HL-60 (cell line): ENCODE results near the gene HAL.

Experiments used
- DNase-seq, 2 experiments: peaks; one replicate each; pipeline ENCODE4 v3.0.0-alpha.2; 2010 to 2020; ENCODE audit warnings: low read depth in 1 of 2, low spot score in 1 of 2
- H3K27ac ChIP-seq: fragments of 250-450 bp; sonication (Bioruptor Pico); replicated peaks from 2 replicates; pipeline ENCODE4 v1.5.1; 2020; ENCODE audit warnings: mild to moderate bottlenecking, moderate library complexity
- H3K27me3 ChIP-seq: fragments of 250-450 bp; sonication (Bioruptor Pico); 2 replicates; pipeline ENCODE4 v1.5.1; 2021; ENCODE audit warnings: mild to moderate bottlenecking, moderate library complexity; ENCODE audit not compliant: insufficient read depth, poor library complexity, severe bottlenecking
- H3K4me3 ChIP-seq: replicated peaks from 2 replicates; pipeline ENCODE4 v1.5.1; 2011; ENCODE audit warnings: mild to moderate bottlenecking, control low read depth, low read length; ENCODE audit not compliant: insufficient read depth
- GABPA ChIP-seq: IDR thresholded peaks from 2 replicates; pipeline ENCODE4 v1.6.1; 2012; ENCODE audit warnings: low read depth
- POLR2AphosphoS5 ChIP-seq: IDR thresholded peaks from 2 replicates; pipeline ENCODE4 v1.6.1; 2012; ENCODE audit warnings: low read depth
- SPI1 ChIP-seq: IDR thresholded peaks from 2 replicates; pipeline ENCODE4 v1.6.1; 2012; ENCODE audit warnings: low read depth, mild to moderate bottlenecking, borderline replicate concordance
- TF ChIP-seq, protein P1 (sequence below): IDR thresholded peaks from one replicate; pipeline ENCODE4 v1.5.1; 2011; ENCODE audit warnings: low read length, control low read depth, inconsistent platforms; ENCODE audit not compliant: insufficient read depth
- TF ChIP-seq, protein P2 (sequence below): IDR thresholded peaks from 2 replicates; pipeline ENCODE4 v1.6.1; 2012; ENCODE audit warnings: low read depth; ENCODE audit not compliant: insufficient replicate concordance

Gene HAL

DNA sequence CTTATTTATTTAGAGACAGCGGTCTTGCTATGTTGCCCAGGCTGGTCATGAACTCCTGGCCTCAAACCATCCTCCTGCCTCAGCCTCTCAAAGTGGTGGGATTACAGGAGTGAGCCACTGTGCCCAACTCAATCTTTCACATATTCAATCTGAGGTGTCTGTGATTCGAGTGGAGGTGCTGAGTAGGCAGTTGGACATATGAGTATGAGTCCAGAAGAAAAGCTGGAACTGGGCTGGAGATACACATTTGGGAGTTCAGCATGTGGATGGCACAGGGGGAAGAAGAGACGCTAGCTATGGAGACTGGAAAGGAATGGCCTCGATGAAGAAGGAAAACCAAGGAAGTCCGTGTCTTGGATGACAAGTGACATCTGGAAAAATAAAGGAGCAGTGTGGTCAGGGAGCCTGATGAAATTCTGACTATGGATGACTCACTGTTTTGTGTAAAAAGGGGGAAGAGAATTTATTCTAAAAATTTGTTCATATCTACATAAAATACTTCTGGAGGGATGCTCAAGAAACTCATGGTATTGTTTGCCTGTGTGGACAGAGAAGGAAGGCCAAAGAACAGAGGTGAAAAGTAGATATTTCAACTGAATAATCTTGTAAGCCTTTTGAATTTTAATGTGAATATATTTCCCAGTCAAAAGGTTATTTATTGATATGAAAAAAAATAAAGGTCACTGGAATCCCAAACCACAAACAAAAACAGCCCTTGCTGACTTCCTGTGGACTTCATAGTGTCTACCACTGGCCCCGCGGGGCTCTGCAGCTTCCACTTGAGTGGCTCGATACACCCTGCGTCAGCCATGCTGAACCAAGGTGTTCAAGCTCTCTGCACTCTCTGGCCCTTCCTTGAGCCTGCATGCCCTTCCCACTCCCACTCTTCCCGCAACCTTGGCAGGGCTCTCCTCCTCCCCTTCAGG lies 48.1 kb upstream of the HAL start:
- Histone ChIP-seq H3K27me3 (no peaks in the 10 kb centered on the region), H3K27ac (peak overlapping the region; percentile 72), H3K4me3 (no peak overlapping the region)
- DNase-seq, result no peak
- TF ChIP-seq SPI1 (no peak), GABPA (no peak), POLR2AphosphoS5 (no peak)
- TF ChIP-seq, protein P1, sequence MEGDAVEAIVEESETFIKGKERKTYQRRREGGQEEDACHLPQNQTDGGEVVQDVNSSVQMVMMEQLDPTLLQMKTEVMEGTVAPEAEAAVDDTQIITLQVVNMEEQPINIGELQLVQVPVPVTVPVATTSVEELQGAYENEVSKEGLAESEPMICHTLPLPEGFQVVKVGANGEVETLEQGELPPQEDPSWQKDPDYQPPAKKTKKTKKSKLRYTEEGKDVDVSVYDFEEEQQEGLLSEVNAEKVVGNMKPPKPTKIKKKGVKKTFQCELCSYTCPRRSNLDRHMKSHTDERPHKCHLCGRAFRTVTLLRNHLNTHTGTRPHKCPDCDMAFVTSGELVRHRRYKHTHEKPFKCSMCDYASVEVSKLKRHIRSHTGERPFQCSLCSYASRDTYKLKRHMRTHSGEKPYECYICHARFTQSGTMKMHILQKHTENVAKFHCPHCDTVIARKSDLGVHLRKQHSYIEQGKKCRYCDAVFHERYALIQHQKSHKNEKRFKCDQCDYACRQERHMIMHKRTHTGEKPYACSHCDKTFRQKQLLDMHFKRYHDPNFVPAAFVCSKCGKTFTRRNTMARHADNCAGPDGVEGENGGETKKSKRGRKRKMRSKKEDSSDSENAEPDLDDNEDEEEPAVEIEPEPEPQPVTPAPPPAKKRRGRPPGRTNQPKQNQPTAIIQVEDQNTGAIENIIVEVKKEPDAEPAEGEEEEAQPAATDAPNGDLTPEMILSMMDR, result no peak
- TF ChIP-seq, protein P2, sequence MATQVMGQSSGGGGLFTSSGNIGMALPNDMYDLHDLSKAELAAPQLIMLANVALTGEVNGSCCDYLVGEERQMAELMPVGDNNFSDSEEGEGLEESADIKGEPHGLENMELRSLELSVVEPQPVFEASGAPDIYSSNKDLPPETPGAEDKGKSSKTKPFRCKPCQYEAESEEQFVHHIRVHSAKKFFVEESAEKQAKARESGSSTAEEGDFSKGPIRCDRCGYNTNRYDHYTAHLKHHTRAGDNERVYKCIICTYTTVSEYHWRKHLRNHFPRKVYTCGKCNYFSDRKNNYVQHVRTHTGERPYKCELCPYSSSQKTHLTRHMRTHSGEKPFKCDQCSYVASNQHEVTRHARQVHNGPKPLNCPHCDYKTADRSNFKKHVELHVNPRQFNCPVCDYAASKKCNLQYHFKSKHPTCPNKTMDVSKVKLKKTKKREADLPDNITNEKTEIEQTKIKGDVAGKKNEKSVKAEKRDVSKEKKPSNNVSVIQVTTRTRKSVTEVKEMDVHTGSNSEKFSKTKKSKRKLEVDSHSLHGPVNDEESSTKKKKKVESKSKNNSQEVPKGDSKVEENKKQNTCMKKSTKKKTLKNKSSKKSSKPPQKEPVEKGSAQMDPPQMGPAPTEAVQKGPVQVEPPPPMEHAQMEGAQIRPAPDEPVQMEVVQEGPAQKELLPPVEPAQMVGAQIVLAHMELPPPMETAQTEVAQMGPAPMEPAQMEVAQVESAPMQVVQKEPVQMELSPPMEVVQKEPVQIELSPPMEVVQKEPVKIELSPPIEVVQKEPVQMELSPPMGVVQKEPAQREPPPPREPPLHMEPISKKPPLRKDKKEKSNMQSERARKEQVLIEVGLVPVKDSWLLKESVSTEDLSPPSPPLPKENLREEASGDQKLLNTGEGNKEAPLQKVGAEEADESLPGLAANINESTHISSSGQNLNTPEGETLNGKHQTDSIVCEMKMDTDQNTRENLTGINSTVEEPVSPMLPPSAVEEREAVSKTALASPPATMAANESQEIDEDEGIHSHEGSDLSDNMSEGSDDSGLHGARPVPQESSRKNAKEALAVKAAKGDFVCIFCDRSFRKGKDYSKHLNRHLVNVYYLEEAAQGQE, result no peak

DNA sequence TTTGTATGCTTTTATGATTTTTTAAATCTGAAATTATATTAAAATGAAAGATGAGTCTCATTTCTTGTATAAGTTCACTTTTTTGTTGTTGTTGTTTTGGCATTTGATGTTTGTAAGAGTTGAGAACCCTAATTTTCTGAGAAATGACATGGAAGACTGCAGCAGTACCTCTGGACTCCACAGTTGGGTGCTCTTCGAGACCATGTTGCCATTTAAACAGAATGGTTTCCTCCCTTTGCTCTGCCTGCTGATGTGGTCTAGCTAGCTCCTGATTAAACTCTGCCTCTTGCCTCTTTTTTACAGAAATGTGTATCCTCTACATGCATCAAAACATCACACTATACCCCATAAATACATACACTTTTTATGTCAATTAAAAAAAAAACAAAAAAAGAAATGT lies 45.0 kb upstream of the HAL start:
- Histone ChIP-seq H3K27me3 (no peaks in the 10 kb centered on the region), H3K4me3 (no peak overlapping the region), H3K27ac (no peak overlapping the region)
- TF ChIP-seq, protein P2, result no peak
- no peak for TF ChIP-seq GABPA
- no peak for TF ChIP-seq SPI1
- no peak for TF ChIP-seq POLR2AphosphoS5
- TF ChIP-seq, protein P1, result no peak
- no peak for DNase-seq

DNA sequence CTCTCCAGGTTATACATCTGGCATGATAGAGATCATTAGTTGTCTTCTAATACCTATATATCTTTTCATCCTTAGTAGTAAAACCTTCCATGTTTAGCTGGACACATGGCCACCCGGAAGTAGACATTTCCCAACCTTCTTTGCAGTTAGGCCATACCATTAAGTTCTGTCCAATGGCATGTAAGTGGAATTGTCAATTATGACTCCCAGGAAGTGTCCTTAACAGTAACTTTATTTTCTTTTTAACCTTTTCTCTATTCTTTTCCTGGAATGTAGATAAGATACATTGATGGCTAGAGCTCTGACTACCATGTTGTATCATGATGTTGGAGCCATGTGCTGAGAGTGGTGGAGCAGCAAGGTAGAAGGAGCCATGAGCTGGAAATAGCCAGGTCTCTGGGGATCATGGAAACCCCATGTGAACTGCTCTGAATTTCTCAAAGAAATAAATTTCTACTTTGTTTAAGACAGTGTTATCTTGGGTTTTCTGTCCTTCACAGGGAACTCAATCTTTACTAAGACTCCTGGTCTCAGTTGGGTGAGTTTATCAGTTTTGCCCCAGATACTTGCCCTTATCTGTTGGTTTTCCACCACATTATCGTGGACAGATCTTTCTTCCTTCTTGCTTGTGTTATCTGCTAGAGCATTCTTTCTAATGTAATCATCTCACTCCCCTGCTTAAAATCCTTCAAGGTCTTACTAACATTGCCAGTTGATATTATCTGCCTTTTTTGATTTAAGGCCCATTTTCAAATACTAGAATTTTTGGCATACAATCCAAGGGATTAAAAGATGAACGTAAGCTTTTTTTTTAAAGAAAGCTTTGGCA lies 44.4 kb upstream of the HAL start:
- H3K27ac ChIP-seq, result peak overlapping the region; percentile 42; the same call in 1 of the 2 replicates
- H3K27me3 ChIP-seq, result no peaks in the 10 kb centered on the region
- TF ChIP-seq, protein P1, result no peak
- TF ChIP-seq GABPA (no peak), POLR2AphosphoS5 (no peak)
- TF ChIP-seq, protein P2, result no peak
- no peak for DNase-seq
- no peak overlapping the region for H3K4me3 ChIP-seq
